Endothelial cell of umbilical vein (primary cell): ENCODE results near the gene UPP1.

ENCODE experiments used
- FOS ChIP-seq: IDR thresholded peaks from 2 replicates; pipeline ENCODE4 v1.6.1; 2011; ENCODE audit warnings: mild to moderate bottlenecking, low read length, moderate library complexity, borderline replicate concordance; ENCODE audit not compliant: insufficient read depth
- GATA2 ChIP-seq: IDR thresholded peaks from 2 replicates; pipeline ENCODE4 v1.7.0; 2011; ENCODE audit warnings: low read depth, mild to moderate bottlenecking, moderate library complexity, mixed read lengths, low read length; ENCODE audit not compliant: insufficient read length, insufficient read depth
- JUN ChIP-seq: IDR thresholded peaks from 2 replicates; pipeline ENCODE4 v1.6.1; 2011; ENCODE audit warnings: borderline replicate concordance, low read depth; ENCODE audit not compliant: insufficient read length, insufficient read depth
- POLR2AphosphoS5 ChIP-seq: IDR thresholded peaks from 2 replicates; pipeline ENCODE4 v1.6.1; 2012; ENCODE audit warnings: low read depth, mild to moderate bottlenecking, control low read depth, low read length, moderate library complexity; ENCODE audit not compliant: insufficient read depth

DNA sequence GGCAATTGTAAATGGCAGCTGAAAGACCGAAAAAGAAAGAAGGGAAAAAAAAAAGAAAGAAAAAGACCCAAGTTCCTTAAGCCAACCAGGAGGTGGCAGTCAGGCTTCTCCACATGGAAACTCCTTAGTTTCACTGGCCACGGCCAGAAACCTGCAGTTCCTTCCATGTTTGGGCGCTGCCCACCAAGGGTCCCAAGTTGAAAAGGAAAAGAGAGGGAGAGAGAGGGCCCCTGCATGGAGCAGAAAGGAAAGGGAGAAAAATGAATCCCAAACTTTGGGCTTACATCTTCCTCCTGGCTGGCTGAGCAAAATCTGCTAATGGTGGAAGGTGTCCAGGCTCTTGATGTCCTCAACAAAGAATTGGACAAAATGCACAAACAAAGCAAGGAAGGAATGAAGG, 50.4 kb downstream of the UPP1 start:
- TF ChIP-seq JUN = no peak
- TF ChIP-seq FOS = no peak
- no peak for TF ChIP-seq GATA2
- no peak for TF ChIP-seq POLR2AphosphoS5
